HepG2 (cell line): ENCODE results near the gene ZNF75A.

Source experiments
- ELF1 ChIP-seq: sonication (generic); formaldehyde crosslinking; IDR thresholded peaks from 2 replicates; pipeline ENCODE4 v1.4.0; 2020; ENCODE audit warnings: missing genetic modification reagents
- EZH2 ChIP-seq: conservative IDR thresholded peaks from 2 replicates; pipeline ENCODE4 v1.6.1; 2012; ENCODE audit warnings: mild to moderate bottlenecking, low read depth, low read length, moderate library complexity
- MAFK ChIP-seq, 2 experiments: IDR thresholded peaks in 1 of 2; conservative IDR thresholded peaks in 1 of 2; 2 replicates each; pipeline ENCODE4 v1.6.1; 2011; ENCODE audit warnings: improper control_type of control experiment in 2 of 2, low read length in 2 of 2
- TAF1 ChIP-seq: sonication (generic); formaldehyde crosslinking; IDR thresholded peaks from 2 replicates; pipeline ENCODE4 v1.4.0; 2020; ENCODE audit warnings: missing genetic modification reagents
- ZBTB20 ChIP-seq: sonication (generic); formaldehyde crosslinking; IDR thresholded peaks from 2 replicates; pipeline ENCODE4 v1.8.1; 2023; ENCODE audit warnings: missing genetic modification reagents, low read depth, mild to moderate bottlenecking, borderline replicate concordance
- ZMYM2 ChIP-seq: sonication (generic); formaldehyde crosslinking; IDR thresholded peaks from 2 replicates; pipeline ENCODE4 v1.8.0; 2022; ENCODE audit warnings: mild to moderate bottlenecking, missing genetic modification reagents
- TF ChIP-seq, protein P1 (sequence below): sonication (generic); formaldehyde crosslinking; IDR thresholded peaks from 2 replicates; pipeline ENCODE4 v1.9.0; 2022; ENCODE audit warnings: missing genetic modification reagents, mild to moderate bottlenecking, borderline replicate concordance
- TF ChIP-seq, protein P2 (sequence below): IDR thresholded peaks from 2 replicates; pipeline ENCODE4 v1.6.1; 2012; ENCODE audit warnings: inconsistent platforms
- TF ChIP-seq, protein P3 (sequence below): sonication (generic); formaldehyde crosslinking; IDR thresholded peaks from 2 replicates; pipeline ENCODE4 v1.4.0; 2020; ENCODE audit warnings: missing genetic modification reagents, borderline replicate concordance

DNA sequence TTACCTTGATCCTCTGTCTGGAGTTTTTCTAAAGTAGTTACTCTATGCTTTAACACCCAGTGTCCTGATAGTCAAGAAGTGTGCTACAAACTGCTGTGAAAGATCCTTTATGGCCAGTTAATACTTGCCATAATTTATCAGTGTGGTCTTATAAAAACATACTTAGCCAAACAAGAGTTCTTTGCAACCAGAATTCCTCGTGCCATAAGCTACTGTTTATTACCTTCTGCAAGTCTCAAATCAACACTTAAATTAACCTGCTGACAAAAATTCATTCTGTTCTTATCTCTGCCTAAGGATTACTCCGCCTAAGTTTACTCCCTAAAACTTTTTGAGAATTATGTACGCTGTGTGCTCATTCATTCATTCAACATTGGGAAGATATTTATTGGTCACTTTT, 22.8 kb downstream of the ZNF75A start:
- TF ChIP-seq EZH2 = no peak
- no peak for TF ChIP-seq ELF1
- TF ChIP-seq ZBTB20 (CRISPR knock-in tag) = no peak
- TF ChIP-seq, protein P1, sequence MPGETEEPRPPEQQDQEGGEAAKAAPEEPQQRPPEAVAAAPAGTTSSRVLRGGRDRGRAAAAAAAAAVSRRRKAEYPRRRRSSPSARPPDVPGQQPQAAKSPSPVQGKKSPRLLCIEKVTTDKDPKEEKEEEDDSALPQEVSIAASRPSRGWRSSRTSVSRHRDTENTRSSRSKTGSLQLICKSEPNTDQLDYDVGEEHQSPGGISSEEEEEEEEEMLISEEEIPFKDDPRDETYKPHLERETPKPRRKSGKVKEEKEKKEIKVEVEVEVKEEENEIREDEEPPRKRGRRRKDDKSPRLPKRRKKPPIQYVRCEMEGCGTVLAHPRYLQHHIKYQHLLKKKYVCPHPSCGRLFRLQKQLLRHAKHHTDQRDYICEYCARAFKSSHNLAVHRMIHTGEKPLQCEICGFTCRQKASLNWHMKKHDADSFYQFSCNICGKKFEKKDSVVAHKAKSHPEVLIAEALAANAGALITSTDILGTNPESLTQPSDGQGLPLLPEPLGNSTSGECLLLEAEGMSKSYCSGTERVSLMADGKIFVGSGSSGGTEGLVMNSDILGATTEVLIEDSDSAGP (CRISPR knock-in tag) = no peak
- TF ChIP-seq, protein P2, sequence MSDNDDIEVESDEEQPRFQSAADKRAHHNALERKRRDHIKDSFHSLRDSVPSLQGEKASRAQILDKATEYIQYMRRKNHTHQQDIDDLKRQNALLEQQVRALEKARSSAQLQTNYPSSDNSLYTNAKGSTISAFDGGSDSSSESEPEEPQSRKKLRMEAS = no peak
- no peak for TF ChIP-seq TAF1 (CRISPR knock-in tag)
- TF ChIP-seq, protein P3, sequence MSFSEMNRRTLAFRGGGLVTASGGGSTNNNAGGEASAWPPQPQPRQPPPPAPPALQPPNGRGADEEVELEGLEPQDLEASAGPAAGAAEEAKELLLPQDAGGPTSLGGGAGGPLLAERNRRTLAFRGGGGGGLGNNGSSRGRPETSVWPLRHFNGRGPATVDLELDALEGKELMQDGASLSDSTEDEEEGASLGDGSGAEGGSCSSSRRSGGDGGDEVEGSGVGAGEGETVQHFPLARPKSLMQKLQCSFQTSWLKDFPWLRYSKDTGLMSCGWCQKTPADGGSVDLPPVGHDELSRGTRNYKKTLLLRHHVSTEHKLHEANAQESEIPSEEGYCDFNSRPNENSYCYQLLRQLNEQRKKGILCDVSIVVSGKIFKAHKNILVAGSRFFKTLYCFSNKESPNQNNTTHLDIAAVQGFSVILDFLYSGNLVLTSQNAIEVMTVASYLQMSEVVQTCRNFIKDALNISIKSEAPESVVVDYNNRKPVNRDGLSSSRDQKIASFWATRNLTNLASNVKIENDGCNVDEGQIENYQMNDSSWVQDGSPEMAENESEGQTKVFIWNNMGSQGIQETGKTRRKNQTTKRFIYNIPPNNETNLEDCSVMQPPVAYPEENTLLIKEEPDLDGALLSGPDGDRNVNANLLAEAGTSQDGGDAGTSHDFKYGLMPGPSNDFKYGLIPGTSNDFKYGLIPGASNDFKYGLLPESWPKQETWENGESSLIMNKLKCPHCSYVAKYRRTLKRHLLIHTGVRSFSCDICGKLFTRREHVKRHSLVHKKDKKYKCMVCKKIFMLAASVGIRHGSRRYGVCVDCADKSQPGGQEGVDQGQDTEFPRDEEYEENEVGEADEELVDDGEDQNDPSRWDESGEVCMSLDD (CRISPR knock-in tag) = no peak
- no peak for TF ChIP-seq MAFK (conservative IDR thresholded peaks at IDR 0.05 in 1 of 2, IDR thresholded peaks at IDR 0.05 in 1 of 2; ENCODE audit: low read length in 2 of 2)
- no peak for TF ChIP-seq ZMYM2 (CRISPR knock-in tag)
